ENCODE results near the gene FNDC10. TPM values are rescaled to one million over a fixed set of nuclear protein-coding genes. Genes with fewer than 3 reads are reported as not detected.
A peak's percentile ranks its signal among the peaks of the same experiment; 100 is the strongest.

FNDC10 gene
- total RNA-seq, 1 experiment from 2014 or later, result 15.2 TPM

DNA sequence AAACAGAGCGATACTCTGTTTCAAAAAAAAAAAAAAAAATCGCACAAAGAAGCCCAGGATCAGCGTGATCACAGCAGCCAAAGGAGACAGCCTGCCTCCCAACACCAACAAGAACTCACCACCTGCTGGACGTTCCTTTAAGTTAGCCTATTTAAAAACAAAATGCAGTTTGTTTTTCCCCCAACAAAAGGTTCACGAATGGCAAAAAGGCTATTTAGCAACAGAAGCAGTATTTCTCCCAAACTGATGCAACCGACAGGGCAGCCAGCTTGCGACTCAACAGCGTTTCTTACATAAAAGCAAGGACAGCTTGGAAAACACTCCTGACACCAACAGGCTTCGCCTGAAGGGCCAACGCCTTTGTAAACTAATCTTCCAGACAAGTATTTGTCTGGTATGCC is 32.0 kb downstream of the FNDC10 start:
- Histone ChIP-seq H4K91ac (ENCODE audit: insufficient read length, low read depth, low read length) (no peak overlapping the region), H2BK5ac (ENCODE audit: insufficient read length, low read length) (no peak overlapping the region), H3K4ac (ENCODE audit: low read depth, low read length) (no peak overlapping the region), H3K79me2 (ENCODE audit: insufficient read depth, low read length) (peaks cover 60% of the 10 kb centered on the region), H3K4me2 (ENCODE audit: insufficient read depth, insufficient read length, low read length) (no peak overlapping the region), H3K9ac (ENCODE audit: extremely low read depth, insufficient read length, low read length) (no peak overlapping the region), H3K27ac (ENCODE audit: insufficient read length, low read depth, low read length) (peak overlapping the region; percentile 16), H2BK12ac (ENCODE audit: insufficient read length, low read depth, low read length) (no peak overlapping the region), H2BK120ac (ENCODE audit: low read depth, low read length, poor library complexity, severe bottlenecking) (no peak overlapping the region), H2BK15ac (ENCODE audit: low read depth, low read length) (no peak overlapping the region), H3K56ac (ENCODE audit: insufficient read length, low read depth, low read length) (no peak overlapping the region), H3K79me1 (ENCODE audit: insufficient read depth, low read depth, low read length, poor library complexity, severe bottlenecking) (peaks cover 9% of the 10 kb centered on the region), H3K4me1 (ENCODE audit: insufficient read depth, low read length) (no peaks in the 10 kb centered on the region), H3K23me2 (ENCODE audit: insufficient read length, low read depth, low read length, poor library complexity, severe bottlenecking) (no peaks in the 10 kb centered on the region), H4K5ac (ENCODE audit: insufficient read length, low read depth, low read length) (no peak overlapping the region), H3K18ac (ENCODE audit: insufficient read length, low read depth, low read length) (no peak overlapping the region), H2BK20ac (ENCODE audit: low read depth, low read length, poor library complexity, severe bottlenecking) (no peak overlapping the region), H4K8ac (replicated peaks; ENCODE audit: insufficient read length, low read depth, low read length) (no peak overlapping the region), H3K27me3 (ENCODE audit: insufficient read depth, low read length) (no peaks in the 10 kb centered on the region), H2AFZ (ENCODE audit: low read length) (no peak overlapping the region), H4K20me1 (ENCODE audit: control insufficient read depth, insufficient read depth, insufficient read length) (peaks cover 3% of the 10 kb centered on the region), H3K9me3 (ENCODE audit: control insufficient read depth, low read depth, low read length) (no peaks in the 10 kb centered on the region), H3K23ac (ENCODE audit: insufficient read length, low read depth, low read length) (no peak overlapping the region), H2AK5ac (ENCODE audit: insufficient read length, low read length) (no peak overlapping the region), H3T11ph (ENCODE audit: low read length) (no peak overlapping the region), H3K14ac (ENCODE audit: insufficient read depth, low read length) (no peak overlapping the region)
- peak overlapping the region; percentile 44 to 68 (median 63); a peak in 3 of 7 replicates for H3K27ac Mint-ChIP-seq
- H3K36me3 Mint-ChIP-seq (ENCODE audit: insufficient read depth in 1 of 3, low read depth in 3 of 3), result peaks cover 27 to 64% (median 55%) of the 10 kb centered on the region in 3 experiments
- peaks cover 19% of the 10 kb centered on the region in 2 experiments for H3K4me1 Mint-ChIP-seq
- H3K4me3 Mint-ChIP-seq, result no peak overlapping the region
- H3K27me3 Mint-ChIP-seq (ENCODE audit: low read depth), result no peaks in the 10 kb centered on the region
- peak; percentile 15; the same call in 1 of the 3 replicates for TF ChIP-seq CTCF (conservative IDR thresholded peaks at IDR 0.05)
- no CpG with 5 or more reads among the region's 10 CpGs for whole genome bisulfite sequencing (ENCODE audit: extremely low coverage, insufficient read length, low lambda C conversion rate)
- DNase-seq, result no peak
- no peaks in the 10 kb centered on the region for H3K9me3 Mint-ChIP-seq
